Measurements from ENCODE around the gene NAPSA.

Gene NAPSA

GRCh38 chr19:50383852-50384684 lies 18.6 kb upstream of the NAPSA start, which contains the start of gene POLD1:
POLD1 (plus strand) TSS chr19:50384347; CDS start chr19:50398852, 14,505 bp downstream.
- peak; percentile 86 for DNase-seq (ENCODE audit: low read depth)

GRCh38 chr19:50383001-50383851 lies 17.8 kb upstream of the NAPSA start:
- DNase-seq (ENCODE audit: low read depth) = no peak

DNA sequence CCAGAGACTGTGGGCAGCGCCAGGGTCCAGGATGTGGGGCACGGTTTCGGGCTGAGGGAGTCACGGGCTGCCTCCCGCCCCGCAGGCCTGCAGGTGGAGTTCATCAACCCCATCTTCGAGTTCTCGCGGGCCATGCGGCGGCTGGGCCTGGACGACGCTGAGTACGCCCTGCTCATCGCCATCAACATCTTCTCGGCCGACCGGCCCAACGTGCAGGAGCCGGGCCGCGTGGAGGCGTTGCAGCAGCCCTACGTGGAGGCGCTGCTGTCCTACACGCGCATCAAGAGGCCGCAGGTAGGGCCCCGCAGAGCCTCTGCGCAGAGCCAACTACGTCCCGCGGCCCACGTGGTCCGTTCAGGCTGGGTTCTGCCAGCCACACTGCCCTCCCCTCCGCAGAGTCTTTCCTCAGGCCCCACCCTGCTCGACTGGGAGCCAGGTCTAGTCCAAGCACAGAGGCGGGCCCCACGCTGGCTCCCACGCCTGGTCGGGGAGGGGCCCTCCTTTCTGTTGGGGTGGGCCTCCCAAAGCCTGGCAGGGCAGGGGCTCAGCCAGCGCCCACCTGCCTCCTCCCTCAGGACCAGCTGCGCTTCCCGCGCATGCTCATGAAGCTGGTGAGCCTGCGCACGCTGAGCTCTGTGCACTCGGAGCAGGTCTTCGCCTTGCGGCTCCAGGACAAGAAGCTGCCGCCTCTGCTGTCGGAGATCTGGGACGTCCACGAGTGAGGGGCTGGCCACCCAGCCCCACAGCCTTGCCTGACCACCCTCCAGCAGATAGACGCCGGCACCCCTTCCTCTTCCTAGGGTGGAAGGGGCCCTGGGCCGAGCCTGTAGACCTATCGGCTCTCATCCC lies 16.7 kb upstream of the NAPSA start:
- no peak for DNase-seq (ENCODE audit: low read depth)

- no peak for DNase-seq (ENCODE audit: low read depth)
These were observed 15.3 kb upstream of the NAPSA start for GRCh38 chr19:50380751-50381151.

DNA sequence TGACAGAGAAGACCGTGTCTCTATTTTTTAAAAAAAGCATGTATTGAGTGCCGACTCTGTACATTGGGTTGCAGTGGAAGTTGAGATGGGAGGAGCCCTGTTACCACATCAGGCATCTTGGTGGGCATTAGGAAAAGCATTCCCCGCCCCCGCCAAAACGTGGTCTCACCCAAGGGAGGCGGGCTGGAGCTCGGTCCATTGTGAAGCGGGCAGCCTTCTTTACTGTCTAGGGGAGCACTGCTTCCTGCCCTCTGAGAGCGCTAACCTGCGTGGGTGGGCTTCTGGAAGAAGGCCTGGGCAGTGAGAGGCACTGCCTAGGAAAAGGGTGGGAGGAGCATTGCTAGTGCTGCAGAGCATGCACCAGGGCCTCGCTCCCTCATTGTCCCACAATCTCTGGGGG lies 14.7 kb upstream of the NAPSA start:
- no peak for DNase-seq (ENCODE audit: low read depth)

- DNase-seq (ENCODE audit: low read depth) = no peak
These were observed 14.2 kb upstream of the NAPSA start for GRCh38 chr19:50379602-50380001.

- DNase-seq (ENCODE audit: low read depth) = no peak
These were observed 13.4 kb upstream of the NAPSA start for GRCh38 chr19:50378863-50379236.

DNA sequence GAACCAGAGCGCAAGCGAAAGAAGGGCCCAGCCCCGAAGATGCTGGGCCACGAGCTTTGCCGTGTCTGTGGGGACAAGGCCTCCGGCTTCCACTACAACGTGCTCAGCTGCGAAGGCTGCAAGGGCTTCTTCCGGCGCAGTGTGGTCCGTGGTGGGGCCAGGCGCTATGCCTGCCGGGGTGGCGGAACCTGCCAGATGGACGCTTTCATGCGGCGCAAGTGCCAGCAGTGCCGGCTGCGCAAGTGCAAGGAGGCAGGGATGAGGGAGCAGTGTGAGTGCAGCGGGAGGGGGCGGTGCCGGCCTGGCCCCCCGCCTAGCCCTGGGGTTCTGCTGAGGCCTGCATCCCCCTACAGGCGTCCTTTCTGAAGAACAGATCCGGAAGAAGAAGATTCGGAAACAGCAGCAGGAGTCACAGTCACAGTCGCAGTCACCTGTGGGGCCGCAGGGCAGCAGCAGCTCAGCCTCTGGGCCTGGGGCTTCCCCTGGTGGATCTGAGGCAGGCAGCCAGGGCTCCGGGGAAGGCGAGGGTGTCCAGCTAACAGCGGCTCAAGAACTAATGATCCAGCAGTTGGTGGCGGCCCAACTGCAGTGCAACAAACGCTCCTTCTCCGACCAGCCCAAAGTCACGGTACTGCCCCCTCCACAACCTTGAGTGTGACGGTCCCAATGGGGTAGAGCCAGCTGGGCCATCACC lies 12.9 kb upstream of the NAPSA start:
- DNase-seq (ENCODE audit: low read depth) = no peak

DNA sequence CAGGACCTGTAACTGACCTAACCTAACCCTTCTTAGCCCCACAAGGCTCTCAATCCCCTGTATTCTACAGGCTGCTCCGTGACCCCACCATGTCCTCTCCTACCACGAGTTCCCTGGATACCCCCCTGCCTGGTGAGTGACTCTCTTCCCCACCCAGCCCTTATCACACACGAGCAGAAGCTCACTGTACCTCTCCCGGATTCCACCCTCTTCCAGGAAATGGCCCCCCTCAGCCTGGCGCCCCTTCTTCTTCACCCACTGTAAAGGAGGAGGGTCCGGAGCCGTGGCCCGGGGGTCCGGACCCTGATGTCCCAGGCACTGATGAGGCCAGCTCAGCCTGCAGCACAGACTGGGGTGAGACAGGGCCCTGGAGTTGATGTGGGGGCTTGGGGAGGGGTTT lies 12.1 kb upstream of the NAPSA start:
- no peak for DNase-seq (ENCODE audit: low read depth)

- DNase-seq (ENCODE audit: low read depth) = no peak
These were observed 11.6 kb upstream of the NAPSA start for GRCh38 chr19:50377051-50377461.

GRCh38 chr19:50376166-50377050 lies 11.0 kb upstream of the NAPSA start, which contains the start of gene NR1H2:
NR1H2 (plus strand) TSS chr19:50376457; CDS start chr19:50377606, 1,149 bp downstream.
- peak; percentile 91 for DNase-seq (ENCODE audit: low read depth)

GRCh38 chr19:50371914-50372475 lies 6.6 kb upstream of the NAPSA start:
- DNase-seq (ENCODE audit: low read depth) = no peak

DNA sequence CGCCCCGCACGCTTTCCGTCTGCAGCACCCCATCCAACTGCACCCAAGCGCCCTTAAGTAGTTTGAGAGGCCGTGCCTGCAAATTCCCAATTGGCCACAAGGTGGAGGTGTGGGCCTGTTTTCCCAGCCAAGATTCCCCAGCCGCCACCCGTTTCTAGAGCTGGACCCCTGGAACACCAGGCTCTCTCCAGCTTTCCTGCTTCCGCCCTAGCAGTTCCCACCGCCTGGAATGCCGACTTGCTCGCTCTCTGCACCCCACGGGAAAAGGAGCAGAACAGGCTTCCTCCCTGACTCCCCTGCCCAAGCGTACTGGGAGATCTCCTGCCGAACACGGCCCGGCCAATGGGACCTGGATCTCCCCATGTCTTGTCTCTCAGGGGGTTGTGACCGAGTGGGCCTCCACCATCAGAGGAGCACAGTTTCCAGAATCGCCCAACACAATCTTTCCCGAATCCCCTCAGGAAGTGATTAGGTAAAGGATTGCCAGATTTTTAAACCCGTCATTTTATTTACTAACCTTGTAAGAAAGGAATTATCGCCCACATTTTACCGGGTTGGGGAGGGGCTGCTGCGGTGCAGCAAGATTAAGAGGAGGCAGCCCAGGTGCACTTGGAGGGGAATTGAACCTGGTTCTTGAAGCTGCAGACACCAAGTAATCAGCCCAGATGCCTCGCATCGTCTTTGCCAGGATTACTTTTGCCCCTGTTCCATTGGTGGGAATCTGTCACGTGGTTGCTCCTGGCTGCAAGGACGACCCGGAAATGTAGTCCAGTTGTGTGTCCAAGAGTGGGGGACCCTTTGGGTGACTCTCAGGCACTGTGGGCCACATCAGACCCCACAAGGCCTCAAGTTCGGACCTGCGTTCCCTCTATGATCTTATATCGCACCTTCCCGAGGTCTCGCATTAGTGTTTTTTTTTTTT lies 3.5 kb upstream of the NAPSA start:
- DNase-seq (ENCODE audit: low read depth) = no peak

- no peak for DNase-seq (ENCODE audit: low read depth)
These were observed 2.6 kb downstream of the NAPSA start for GRCh38 chr19:50362656-50363424.

DNA sequence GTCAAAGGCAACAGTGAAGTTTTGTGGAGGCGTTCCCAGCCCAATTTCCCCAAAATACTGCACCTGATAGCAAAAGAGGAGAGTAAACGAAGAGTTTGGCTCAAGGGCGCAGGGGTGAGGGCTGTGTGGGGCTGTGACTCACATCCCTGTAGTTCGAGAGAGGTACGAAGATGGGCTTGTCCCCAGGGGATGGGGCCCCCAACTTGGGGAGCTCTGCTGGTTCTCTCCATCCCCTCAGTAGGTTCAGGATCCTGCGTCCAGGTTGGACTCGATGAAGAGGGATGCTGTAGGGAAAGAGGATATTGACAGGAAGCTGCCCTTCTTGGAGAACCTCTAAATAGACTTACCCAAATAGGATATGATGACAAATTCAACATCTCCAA lies 3.4 kb downstream of the NAPSA start:
- DNase-seq (ENCODE audit: low read depth) = no peak

GRCh38 chr19:50361290-50362029 lies 4.0 kb downstream of the NAPSA start:
- no peak for DNase-seq (ENCODE audit: low read depth)

DNA sequence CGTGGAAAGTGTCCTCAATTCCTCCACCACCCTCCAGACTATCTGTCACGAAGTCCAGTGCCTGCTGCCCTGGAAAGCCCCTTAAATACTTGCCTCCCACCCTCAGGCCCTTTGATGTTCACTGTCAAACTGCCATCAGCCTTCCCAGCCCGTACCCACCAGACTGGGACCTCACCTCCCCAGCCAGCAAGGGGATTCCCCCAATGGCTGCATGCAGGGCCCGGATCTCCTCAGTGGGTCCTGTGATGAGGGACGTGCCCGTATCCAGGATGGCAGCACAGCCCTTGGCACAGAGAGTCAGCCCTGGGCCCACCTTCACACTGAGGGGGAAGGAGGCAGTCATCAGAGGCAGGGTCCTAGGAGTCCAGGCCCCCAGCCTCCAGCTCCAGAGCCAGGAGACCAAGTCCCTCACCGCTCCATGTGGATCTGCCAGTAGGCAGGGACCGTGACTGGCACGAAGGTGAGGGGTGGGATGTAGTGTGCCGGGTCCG lies 6.1 kb downstream of the NAPSA start:
- no peak for DNase-seq (ENCODE audit: low read depth)

All from HS-5 (cell line).